PC-9 (cell line): ENCODE results near the gene ITGBL1. TPM values are rescaled to one million over a fixed set of nuclear protein-coding genes. Genes with fewer than 3 reads are reported as not detected.

Experiments
- BruUV-seq: library from RNA; stranded (reverse); fragments of 400-500 nt; replicated peaks from 2 replicates; lab custom pipeline; 2021; lab: Mats Ljungman, UMichigan
- CTCF ChIA-PET: fragments of 300-600 bp; sonication (Branson Sonifier 250); formaldehyde crosslinking; loops from one replicate; lab custom pipeline; 2022; ENCODE audit warnings: antibody characterized with exemption; lab: Charles Lee
- POLR2A ChIA-PET: fragments of 300-600 bp; sonication (Branson Sonifier 250); formaldehyde crosslinking; loops from one replicate; lab custom pipeline; 2022; ENCODE audit warnings: antibody characterized with exemption; ENCODE audit not compliant: unreplicated experiment; lab: Charles Lee
- DNase-seq, 2 experiments: peaks; one replicate each; pipeline versions ENCODE4 v3.0.0 to v3.0.0-alpha.2; 2015 to 2022; ENCODE audit warnings: mixed read lengths in 1 of 2
- H2AFZ ChIP-seq: fragments of 200-600 bp; sonication (generic); 2 replicates; pipeline ENCODE4 v1.8.1; 2017; ENCODE audit warnings: antibody characterized with exemption
- H3F3A ChIP-seq: fragments of 200-600 bp; sonication (generic); 2 replicates; pipeline ENCODE4 v1.8.1; 2017; ENCODE audit warnings: antibody characterized with exemption, mild to moderate bottlenecking, low read depth; ENCODE audit not compliant: insufficient read depth
- H3K27ac ChIP-seq: fragments of 200-600 bp; sonication (generic); 2 replicates; pipeline ENCODE4 v1.6.1; 2016; ENCODE audit warnings: mixed run types
- H3K27me3 ChIP-seq: fragments of 200-600 bp; sonication (generic); 2 replicates; pipeline ENCODE4 v1.6.1; 2016; ENCODE audit warnings: low read depth, mixed run types; ENCODE audit not compliant: insufficient read depth
- H3K36me3 ChIP-seq: fragments of 200-600 bp; sonication (generic); 2 replicates; pipeline ENCODE4 v1.6.1; 2016; ENCODE audit warnings: low read depth, mixed run types
- H3K4me1 ChIP-seq: fragments of 200-600 bp; sonication (generic); replicated peaks from 2 replicates; pipeline ENCODE4 v1.6.1; 2016; ENCODE audit warnings: mixed run types; ENCODE audit not compliant: insufficient read depth
- H3K4me2 ChIP-seq: fragments of 200-600 bp; sonication (generic); 2 replicates; pipeline ENCODE4 v1.6.1; 2017; ENCODE audit warnings: mixed run types
- H3K4me3 ChIP-seq: fragments of 200-600 bp; sonication (generic); 2 replicates; pipeline ENCODE4 v1.6.1; 2016; ENCODE audit warnings: mixed run types
- H3K79me2 ChIP-seq: fragments of 200-600 bp; sonication (generic); 2 replicates; pipeline ENCODE4 v1.6.1; 2017; ENCODE audit warnings: low read depth, mixed run types
- H3K9me2 ChIP-seq: fragments of 200-600 bp; sonication (generic); 2 replicates; pipeline ENCODE4 v1.8.1; 2017; ENCODE audit warnings: mild to moderate bottlenecking; ENCODE audit not compliant: insufficient read depth
- H3K9me3 ChIP-seq: fragments of 200-600 bp; sonication (generic); 2 replicates; pipeline ENCODE4 v1.8.1; 2016; ENCODE audit warnings: low read depth; ENCODE audit not compliant: insufficient read depth
- H4K20me1 ChIP-seq: fragments of 200-600 bp; sonication (generic); 2 replicates; pipeline ENCODE4 v1.8.1; 2017; ENCODE audit not compliant: insufficient read depth
- EZH2 ChIP-seq: fragments of 200-600 bp; sonication (generic); IDR thresholded peaks from 2 replicates; pipeline ENCODE4 v1.8.0; 2017; ENCODE audit warnings: antibody characterized with exemption, low read depth
- intact Hi-C: fragments of 100-400 bp; cut with micrococcal nuclease; formaldehyde crosslinking; loops from one replicate; pipeline ENCODE4 v1.10.0; 2022; ENCODE audit not compliant: unreplicated experiment
- total RNA-seq: library from RNA; stranded (reverse); gene quantifications from 2 replicates; pipeline ENCODE4 v1.2.3, GENCODE V29; 2021
- TF ChIP-seq, protein P1 (sequence below): fragments of 200-600 bp; sonication (generic); conservative IDR thresholded peaks from 2 replicates; pipeline ENCODE4 v1.6.1; 2017; ENCODE audit warnings: mixed run types, antibody characterized with exemption, mild to moderate bottlenecking, moderate library complexity

ITGBL1 gene
- total RNA-seq, 1 experiment from 2014 or later, result 52.5 TPM

- no peak overlapping the region for H3K27ac ChIP-seq
- H3K36me3 ChIP-seq, result peaks cover 16% of the 10 kb centered on the region; the same call in 1 of the 2 replicates
- no peak overlapping the region for H3K4me3 ChIP-seq
- TF ChIP-seq, protein P1, sequence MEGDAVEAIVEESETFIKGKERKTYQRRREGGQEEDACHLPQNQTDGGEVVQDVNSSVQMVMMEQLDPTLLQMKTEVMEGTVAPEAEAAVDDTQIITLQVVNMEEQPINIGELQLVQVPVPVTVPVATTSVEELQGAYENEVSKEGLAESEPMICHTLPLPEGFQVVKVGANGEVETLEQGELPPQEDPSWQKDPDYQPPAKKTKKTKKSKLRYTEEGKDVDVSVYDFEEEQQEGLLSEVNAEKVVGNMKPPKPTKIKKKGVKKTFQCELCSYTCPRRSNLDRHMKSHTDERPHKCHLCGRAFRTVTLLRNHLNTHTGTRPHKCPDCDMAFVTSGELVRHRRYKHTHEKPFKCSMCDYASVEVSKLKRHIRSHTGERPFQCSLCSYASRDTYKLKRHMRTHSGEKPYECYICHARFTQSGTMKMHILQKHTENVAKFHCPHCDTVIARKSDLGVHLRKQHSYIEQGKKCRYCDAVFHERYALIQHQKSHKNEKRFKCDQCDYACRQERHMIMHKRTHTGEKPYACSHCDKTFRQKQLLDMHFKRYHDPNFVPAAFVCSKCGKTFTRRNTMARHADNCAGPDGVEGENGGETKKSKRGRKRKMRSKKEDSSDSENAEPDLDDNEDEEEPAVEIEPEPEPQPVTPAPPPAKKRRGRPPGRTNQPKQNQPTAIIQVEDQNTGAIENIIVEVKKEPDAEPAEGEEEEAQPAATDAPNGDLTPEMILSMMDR, result no peak
- TF ChIP-seq EZH2, result no peak
- DNase-seq, result no peak
- no peaks in the 10 kb centered on the region for H3K79me2 ChIP-seq
- POLR2A ChIA-PET, result no interaction called here
- H3K27me3 ChIP-seq, result no peaks in the 10 kb centered on the region
- H3K9me2 ChIP-seq, result no peaks in the 10 kb centered on the region
- no peaks in the 10 kb centered on the region for H3K9me3 ChIP-seq
- H4K20me1 ChIP-seq, result no peaks in the 10 kb centered on the region
- no peaks in the 10 kb centered on the region for H3K4me1 ChIP-seq
- no peak overlapping the region for H3K4me2 ChIP-seq
- BruUV-seq, result no TSS peak
- H3F3A ChIP-seq, result no peaks in the 10 kb centered on the region
- H2AFZ ChIP-seq, result no peak overlapping the region
- CTCF ChIA-PET, result no interaction called here
- intact Hi-C loops, result no loop called here
Observed at GRCh38 chr13:101695870-101696516, 243.5 kb downstream of the ITGBL1 start.

DNA sequence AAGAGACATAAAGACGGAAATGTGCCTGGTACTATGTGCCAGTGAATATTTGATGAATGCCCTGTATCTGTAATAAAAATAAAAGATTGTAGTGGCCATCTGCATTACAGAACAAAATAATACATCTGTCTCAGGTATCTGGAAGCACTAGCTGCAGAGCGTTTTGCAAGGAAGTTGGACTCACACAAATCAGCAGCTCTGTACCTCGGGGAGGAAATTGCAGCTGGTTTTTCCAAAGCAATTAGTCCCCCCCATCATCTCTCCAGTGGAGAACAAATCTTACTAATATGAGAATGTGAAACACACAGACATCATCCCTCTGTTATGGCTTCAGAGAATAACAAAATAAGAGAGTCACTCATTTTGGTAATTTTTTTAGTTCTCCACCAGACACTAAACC lies 245.3 kb downstream of the ITGBL1 start:
- Histone ChIP-seq H3K9me2 (no peaks in the 10 kb centered on the region), H3K27me3 (no peaks in the 10 kb centered on the region), H3K27ac (no peak overlapping the region), H3K9me3 (no peaks in the 10 kb centered on the region), H3K4me2 (no peak overlapping the region), H3K36me3 (peaks cover 16% of the 10 kb centered on the region; the same call in 1 of the 2 replicates), H4K20me1 (no peaks in the 10 kb centered on the region), H2AFZ (no peak overlapping the region), H3K4me3 (no peak overlapping the region), H3F3A (no peaks in the 10 kb centered on the region), H3K4me1 (no peaks in the 10 kb centered on the region), H3K79me2 (no peaks in the 10 kb centered on the region)
- intact Hi-C loops, result no loop called here
- ChIA-PET CTCF (no interaction called here), POLR2A (no interaction called here)
- no peak for DNase-seq
- TF ChIP-seq, protein P1, result no peak
- no peak for TF ChIP-seq EZH2
- no TSS peak for BruUV-seq

GRCh38 chr13:101698400-101698799 lies 245.9 kb downstream of the ITGBL1 start:
- Histone ChIP-seq H3K27me3 (no peaks in the 10 kb centered on the region), H3K9me2 (no peaks in the 10 kb centered on the region), H3K36me3 (peaks cover 16% of the 10 kb centered on the region; the same call in 1 of the 2 replicates), H3K4me3 (no peak overlapping the region), H3K79me2 (no peaks in the 10 kb centered on the region), H2AFZ (no peak overlapping the region), H4K20me1 (no peaks in the 10 kb centered on the region), H3F3A (no peaks in the 10 kb centered on the region), H3K4me2 (no peak overlapping the region), H3K27ac (no peak overlapping the region), H3K9me3 (no peaks in the 10 kb centered on the region), H3K4me1 (no peaks in the 10 kb centered on the region)
- POLR2A ChIA-PET, result no interaction called here
- no peak for TF ChIP-seq EZH2
- TF ChIP-seq, protein P1, result no peak
- intact Hi-C loops, result no loop called here
- CTCF ChIA-PET, result no interaction called here
- no peak for DNase-seq
- no TSS peak for BruUV-seq
